Measurements from ENCODE around the gene PXK.

The PXK gene

DNA sequence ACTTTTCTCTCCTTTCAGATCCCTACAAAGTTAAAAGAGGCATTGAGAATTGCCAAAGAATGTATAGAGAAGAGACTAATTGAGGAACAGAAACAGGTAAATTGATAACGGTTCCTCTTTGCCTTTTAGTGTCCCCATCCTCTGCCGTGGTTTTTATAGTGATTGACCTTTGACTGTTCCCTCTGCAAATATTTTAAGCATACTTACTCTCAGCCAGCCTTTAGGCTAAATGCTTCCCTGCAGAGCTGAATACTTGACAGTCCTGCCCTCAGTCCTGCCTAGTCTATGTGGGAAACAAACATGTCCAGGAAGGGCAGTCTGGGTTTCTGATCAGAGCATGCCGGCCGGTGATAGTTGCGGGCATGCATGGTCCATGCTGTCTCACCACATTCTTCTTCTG, 76.2 kb downstream of the PXK start:
- ChIA-PET POLR2A (ENCODE audit: low non-redundant PET) (no interaction called here), CTCF (interaction anchor here (0.5 to 0.7 kb wide), 2 partner anchors 101 to 192 kb away, joined by 4 to 6 read pairs; no protein-coding TSS in a partner anchor)
- TF ChIP-seq, protein P1, sequence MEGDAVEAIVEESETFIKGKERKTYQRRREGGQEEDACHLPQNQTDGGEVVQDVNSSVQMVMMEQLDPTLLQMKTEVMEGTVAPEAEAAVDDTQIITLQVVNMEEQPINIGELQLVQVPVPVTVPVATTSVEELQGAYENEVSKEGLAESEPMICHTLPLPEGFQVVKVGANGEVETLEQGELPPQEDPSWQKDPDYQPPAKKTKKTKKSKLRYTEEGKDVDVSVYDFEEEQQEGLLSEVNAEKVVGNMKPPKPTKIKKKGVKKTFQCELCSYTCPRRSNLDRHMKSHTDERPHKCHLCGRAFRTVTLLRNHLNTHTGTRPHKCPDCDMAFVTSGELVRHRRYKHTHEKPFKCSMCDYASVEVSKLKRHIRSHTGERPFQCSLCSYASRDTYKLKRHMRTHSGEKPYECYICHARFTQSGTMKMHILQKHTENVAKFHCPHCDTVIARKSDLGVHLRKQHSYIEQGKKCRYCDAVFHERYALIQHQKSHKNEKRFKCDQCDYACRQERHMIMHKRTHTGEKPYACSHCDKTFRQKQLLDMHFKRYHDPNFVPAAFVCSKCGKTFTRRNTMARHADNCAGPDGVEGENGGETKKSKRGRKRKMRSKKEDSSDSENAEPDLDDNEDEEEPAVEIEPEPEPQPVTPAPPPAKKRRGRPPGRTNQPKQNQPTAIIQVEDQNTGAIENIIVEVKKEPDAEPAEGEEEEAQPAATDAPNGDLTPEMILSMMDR (conservative IDR thresholded peaks at IDR 0.05; ENCODE audit: low read depth) = no peak
- no peak for DNase-seq (ENCODE audit: low spot score)
- no peak overlapping the region for H3K27ac ChIP-seq

DNA sequence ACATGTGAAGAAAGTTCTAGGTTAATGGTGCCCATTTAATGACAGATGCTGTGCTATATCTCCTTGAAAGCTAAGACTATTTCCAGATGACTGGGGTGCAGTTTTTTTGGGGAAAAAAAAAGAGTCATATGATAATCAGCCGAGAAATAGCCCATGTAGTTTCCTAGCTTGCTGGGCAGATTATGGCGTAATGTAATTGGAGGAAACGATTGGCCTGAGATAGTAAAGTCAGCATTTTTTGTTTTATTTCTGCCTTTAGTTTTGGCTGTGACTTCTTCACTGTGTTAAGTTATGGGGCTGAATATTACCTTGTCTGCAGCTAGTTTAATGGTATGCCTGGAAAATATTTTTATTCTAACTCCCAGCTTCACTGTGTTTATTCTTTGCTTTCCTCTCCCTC, 77.0 kb downstream of the PXK start:
- TF ChIP-seq, protein P1 (conservative IDR thresholded peaks at IDR 0.05; ENCODE audit: low read depth) = no peak
- ChIA-PET POLR2A (ENCODE audit: low non-redundant PET) (no interaction called here), CTCF (no interaction called here)
- DNase-seq (ENCODE audit: low spot score) = no peak
- H3K27ac ChIP-seq = no peak overlapping the region

GRCh38 chr3:58411036-58411435, 78.3 kb downstream of the PXK start:
- H3K27ac ChIP-seq = no peak overlapping the region
- TF ChIP-seq, protein P1 (conservative IDR thresholded peaks at IDR 0.05; ENCODE audit: low read depth) = no peak
- no peak for DNase-seq (ENCODE audit: low spot score)
- ChIA-PET POLR2A (ENCODE audit: low non-redundant PET) (no interaction called here), CTCF (interaction anchor here (0.6 kb wide), 1 partner anchor 10 kb away, joined by 6 read pairs; no protein-coding TSS in a partner anchor)

DNA sequence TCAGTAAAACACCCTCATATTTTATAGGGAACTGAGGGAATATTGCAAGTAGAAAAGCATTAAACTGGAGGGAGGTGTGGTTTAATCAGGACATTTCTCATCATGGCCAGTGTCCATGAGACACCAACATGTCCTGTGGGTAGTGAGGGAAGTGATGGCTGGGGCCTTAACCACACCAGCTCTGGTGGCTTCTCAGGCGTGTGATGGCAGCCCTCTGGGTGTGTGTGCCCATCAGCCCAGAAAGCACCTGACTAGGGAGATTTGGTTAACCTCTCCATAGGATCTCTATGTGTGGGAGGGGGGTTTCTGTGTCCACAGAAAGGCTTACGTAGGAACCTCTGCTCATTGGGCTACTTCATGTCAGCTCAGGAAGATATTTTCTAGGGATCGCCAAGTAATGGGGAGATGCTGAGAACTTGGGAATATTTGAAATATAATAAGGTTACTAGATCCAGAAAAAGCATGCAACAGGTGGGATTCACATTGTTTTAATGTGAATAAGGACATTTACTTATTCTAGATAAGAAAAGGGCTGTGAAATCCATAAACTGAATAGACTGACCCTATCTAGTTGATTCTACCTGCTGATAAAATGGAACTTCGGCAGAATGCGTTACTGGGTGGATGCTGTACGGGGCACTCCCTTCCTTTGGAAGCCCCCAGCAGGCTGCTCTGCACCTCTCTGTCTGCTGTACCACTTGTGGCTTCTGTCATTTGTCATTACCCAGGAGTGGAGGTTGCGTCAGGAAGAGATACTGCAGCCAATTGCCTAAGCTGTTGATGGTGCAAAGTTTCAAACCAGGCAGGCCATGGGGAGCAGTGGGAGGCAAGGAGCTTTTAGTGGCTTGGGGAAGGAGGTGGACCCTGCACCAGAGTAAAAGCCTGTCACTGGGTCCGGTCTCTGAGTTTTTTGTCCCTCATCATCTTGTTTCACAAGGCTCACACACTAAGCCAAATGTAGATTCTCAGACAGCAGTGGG, 79.4 kb downstream of the PXK start:
- TF ChIP-seq, protein P1 (conservative IDR thresholded peaks at IDR 0.05; ENCODE audit: low read depth) = no peak
- DNase-seq (ENCODE audit: low spot score) = no peak
- CTCF ChIA-PET = no interaction called here
- no peak overlapping the region for H3K27ac ChIP-seq
- POLR2A ChIA-PET (ENCODE audit: low non-redundant PET) = no interaction called here

- ChIA-PET CTCF (interaction anchor here (0.6 to 1.5 kb wide), 6 partner anchors 9 to 216 kb away, joined by 3 to 8 read pairs (median 4); partner anchors contain the start of genes HTD2 and KCTD6), POLR2A (ENCODE audit: low non-redundant PET) (no interaction called here)
- TF ChIP-seq, protein P1 (conservative IDR thresholded peaks at IDR 0.05; ENCODE audit: low read depth) = peak; percentile 81
- peak; percentile 39 for DNase-seq (ENCODE audit: low spot score)
- H3K27ac ChIP-seq = no peak overlapping the region
Measured at GRCh38 chr3:58414538-58415197, 82.0 kb downstream of the PXK start.

DNA sequence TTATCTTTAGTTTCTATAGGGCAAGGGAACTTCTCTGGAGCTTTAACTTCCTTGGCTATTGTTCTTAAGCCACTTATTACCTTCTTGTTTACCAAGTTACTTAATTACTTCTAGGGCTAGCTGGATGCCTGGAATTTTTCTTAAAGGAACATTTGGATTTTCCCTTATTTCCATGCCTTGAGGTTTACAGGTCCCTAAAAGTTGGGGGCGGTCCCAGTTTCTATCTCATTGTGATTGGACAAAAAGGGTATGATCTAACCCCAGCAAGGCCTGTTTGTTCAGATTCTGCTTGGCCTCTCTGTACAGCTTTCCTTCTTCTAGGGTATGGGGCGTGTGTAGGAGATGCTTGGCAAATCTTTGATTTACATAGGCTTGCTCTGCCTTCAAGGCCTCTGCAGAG, 83.5 kb downstream of the PXK start:
- H3K27ac ChIP-seq = no peak overlapping the region
- DNase-seq (ENCODE audit: low spot score) = no peak
- ChIA-PET POLR2A (ENCODE audit: low non-redundant PET) (no interaction called here), CTCF (interaction anchor here (1.5 kb wide), 2 partner anchors 47 to 109 kb away, joined by 6 to 8 read pairs; partner anchors contain the start of gene HTD2)
- TF ChIP-seq, protein P1 (conservative IDR thresholded peaks at IDR 0.05; ENCODE audit: low read depth) = no peak

Data from RWPE1 (cell line).